Urothelium cell line (cell line): ENCODE results near the gene TMEM151A.
A peak's percentile ranks its signal among the peaks of the same experiment; 100 is the strongest.
"Not testable (repeated sequence)": the region's sequence is repeated elsewhere in the genome, so short reads cannot be mapped to it uniquely, and the experiment has no call there.

Experiments
- DNase-seq: peaks from one replicate; pipeline ENCODE4 v3.0.0; 2011; ENCODE audit warnings: low spot score, mixed read lengths
- FAIRE-seq: peaks from 2 replicates; lab custom pipeline; 2011; peaks lifted over from hg19 to GRCh38; lab: Jason Lieb, UNC

Gene TMEM151A

GRCh38 chr11:66267039-66267378 lies 24.7 kb upstream of the TMEM151A start:
- no peak for FAIRE-seq
- no peak for DNase-seq

- DNase-seq, result peak; percentile 77
- no peak for FAIRE-seq
Measured at GRCh38 chr11:66267379-66268243, 24.1 kb upstream of the TMEM151A start.

DNA sequence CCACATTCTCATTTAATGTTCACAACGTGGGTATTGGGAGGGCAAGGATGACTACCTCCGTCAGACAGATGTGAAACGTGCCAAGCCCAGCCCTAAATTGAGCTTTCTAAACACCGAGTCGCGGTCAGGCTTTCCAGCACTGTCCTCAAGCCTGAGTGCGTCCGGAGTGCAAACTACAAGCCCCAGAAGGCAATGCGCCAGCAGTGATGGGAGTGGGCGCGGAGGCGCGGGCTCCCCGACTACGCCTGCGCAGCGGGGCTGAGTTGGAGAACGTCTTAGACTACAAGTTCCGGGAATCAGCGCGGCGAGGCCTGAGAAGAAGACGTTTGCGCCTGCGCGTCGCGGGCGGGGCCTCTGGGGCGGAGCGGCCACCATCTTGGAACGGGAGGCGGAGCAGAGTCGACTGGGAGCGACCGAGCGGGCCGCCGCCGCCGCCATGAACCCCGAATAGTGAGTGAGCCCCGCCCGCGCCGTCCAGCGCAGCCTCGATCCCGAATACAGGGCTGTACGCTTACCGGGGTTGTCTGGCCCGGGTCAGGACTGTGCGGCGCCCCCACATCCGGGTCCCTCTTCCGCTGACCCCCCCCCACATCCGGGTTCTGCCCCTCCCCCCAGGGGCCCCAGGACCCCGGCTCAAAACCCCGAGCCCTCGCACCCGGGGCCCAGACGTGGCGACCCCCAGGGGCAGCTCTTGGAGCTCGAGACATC lies 23.3 kb upstream of the TMEM151A start, which contains the start of gene RAB1B:
Gene RAB1B (plus strand): TSS at position 396 of the 708 bp plus-strand sequence. CDS start 41 bp downstream, at position 437.
- FAIRE-seq (peak; percentile 85), DNase-seq (peak; percentile 99)

GRCh38 chr11:66268952-66269905 lies 22.5 kb upstream of the TMEM151A start:
- no peak for FAIRE-seq

DNA sequence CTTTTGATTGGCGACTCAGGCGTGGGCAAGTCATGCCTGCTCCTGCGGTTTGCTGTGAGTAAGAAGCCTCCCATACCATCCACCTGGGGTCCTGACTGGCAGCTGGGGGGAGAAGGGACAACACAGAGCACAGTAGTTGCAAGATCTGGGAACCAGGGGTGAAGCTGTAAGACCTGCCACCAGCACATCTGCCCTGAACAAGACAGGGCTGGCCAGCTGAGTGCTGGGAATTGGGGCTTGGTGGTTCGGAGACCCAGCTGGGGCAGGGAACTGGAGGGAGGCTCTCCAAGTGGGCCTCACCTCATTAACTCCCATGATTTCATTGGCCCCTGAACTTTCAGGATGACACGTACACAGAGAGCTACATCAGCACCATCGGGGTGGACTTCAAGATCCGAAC lies 19.9 kb upstream of the TMEM151A start:
- DNase-seq (no peak), FAIRE-seq (no peak)

More at GRCh38 chr11:66268952-66269905, 22.5 kb upstream of the TMEM151A start:
- DNase-seq, result peak; percentile 48

- no peak for FAIRE-seq
- DNase-seq, result no peak
Measured at GRCh38 chr11:66272596-66272995, 19.1 kb upstream of the TMEM151A start.

DNA sequence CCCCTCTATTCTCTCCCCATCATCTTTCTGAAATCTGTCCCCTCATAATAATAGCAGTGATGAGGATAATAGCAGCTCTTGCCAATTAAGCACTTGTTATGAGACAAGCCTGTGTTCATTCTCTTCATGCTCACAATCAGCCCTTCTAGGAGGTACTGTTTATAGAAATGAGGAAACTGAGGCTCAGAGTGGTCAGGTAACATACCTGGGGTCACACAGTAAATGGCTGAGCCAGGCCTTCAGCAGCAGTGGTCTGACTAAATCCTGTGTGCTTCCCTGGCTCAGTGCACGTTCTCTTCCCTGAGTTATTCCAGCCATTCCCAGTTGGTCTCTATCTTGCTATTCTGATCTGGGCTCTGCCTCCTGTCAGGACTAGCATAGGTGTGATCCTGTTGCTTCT lies 17.5 kb upstream of the TMEM151A start:
- no peak for FAIRE-seq
- DNase-seq, result no peak

- no peak for FAIRE-seq
- no peak for DNase-seq
Measured at GRCh38 chr11:66275396-66275795, 16.3 kb upstream of the TMEM151A start.

- no peak for DNase-seq
- no peak for FAIRE-seq
Measured at GRCh38 chr11:66275984-66276612, 15.6 kb upstream of the TMEM151A start.

DNA sequence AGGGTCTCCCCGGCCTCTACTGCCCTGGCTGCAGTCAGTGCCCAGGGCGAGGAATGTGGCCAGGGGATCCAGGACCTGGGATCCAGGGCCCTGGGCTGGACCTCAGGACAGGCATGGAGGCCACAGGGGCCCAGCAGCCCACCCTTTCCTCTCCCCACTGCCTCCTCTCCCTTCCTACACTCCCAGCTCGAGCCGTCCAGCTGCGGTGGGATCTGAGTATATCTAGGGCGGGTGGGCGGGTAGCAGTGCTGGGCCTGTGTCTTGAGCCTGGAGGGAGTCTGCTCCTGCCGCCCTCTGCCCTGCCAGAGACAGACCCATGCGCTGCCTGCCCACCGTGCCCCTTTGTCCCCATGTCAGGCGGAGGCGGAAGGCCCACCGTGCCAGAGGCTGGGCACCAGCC lies 15.1 kb upstream of the TMEM151A start:
- FAIRE-seq, DNase-seq: not testable (repeated sequence)

GRCh38 chr11:66277064-66277463 lies 14.6 kb upstream of the TMEM151A start:
- not testable (repeated sequence) for DNase-seq, FAIRE-seq

- DNase-seq, result no peak
- FAIRE-seq, result no peak
Measured at GRCh38 chr11:66277471-66278362, 14.0 kb upstream of the TMEM151A start, which contains the start of gene CNIH2. TSS of gene CNIH2 (plus strand) at chr11:66278175. CDS start at chr11:66278457, 282 bp downstream.

DNA sequence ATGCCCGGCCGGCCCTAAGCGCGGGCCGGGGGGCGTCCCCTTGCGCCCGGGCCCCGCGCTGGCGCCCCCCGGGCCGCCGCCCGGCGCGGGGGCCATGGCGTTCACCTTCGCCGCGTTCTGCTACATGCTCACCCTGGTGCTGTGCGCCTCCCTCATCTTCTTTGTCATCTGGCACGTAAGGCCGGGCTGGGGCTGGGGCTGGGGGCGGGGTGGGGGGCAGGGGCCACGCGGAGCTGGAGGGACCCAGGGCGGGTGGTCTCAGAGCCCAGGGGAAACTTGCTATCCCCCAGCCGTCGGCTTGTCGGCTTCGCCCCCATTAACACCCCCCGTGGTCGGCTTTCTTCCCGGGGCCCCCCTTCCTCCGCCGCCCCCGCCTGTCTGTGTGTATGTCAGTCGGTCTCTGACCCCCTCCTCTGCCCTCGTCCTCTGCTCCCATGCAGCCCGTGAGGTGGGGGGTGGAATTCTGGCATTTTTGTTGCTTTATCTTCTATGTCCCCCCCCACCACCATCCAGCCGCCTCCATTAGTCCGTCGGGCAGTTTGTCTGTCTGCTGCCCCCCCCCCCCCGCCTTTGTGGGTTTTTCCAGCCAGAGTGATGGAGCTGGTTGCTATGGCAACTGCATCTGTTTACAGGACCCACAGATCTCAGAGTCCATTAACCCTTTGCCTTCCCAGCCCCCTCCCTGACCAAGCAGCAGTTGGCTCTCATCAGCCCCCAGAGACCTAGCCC lies 13.2 kb upstream of the TMEM151A start:
- DNase-seq (no peak), FAIRE-seq (no peak)

- DNase-seq (no peak), FAIRE-seq (peak; percentile 13)
Measured at GRCh38 chr11:66279092-66279734, 12.5 kb upstream of the TMEM151A start.

DNA sequence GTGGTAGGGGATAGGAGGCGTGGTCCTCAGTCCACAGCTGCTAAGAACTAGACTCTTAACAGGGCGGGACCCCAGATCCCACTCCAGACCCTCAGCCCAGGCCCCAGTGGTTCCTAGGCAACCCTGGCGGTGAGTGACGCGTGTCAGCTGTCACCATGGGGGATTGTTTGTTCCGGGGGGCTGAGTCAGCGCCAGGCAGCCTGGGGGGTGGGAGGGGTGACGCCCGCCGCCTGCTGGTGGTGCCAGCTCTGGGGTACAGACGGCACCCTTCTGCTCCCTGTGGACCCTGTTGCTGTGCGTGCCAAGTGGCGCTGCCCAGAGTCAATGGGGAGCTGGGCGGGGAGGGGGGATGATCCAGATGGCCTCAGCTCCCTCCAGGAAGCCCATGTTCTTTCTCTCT lies 11.3 kb upstream of the TMEM151A start:
- FAIRE-seq (no peak), DNase-seq (no peak)

DNA sequence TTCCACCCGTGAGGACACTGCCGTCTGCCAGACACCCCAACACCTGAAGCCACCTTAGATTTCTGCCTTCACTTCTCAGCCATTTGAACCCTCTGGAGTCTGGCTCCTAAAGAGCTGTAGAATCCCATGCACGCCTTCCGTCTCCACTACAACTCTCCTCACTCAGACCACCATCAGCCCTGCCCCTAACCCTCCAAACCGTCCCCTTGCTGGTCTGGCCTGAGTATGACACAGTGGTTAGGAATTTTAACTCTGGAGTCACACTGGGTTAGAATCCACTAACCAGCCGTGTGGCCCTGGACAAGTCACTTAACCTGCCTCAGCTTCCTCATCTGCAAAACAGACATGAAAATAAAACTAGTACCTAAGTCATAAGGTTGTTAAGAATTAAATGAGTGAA lies 10.7 kb upstream of the TMEM151A start:
- no peak for DNase-seq
- FAIRE-seq, result no peak

DNA sequence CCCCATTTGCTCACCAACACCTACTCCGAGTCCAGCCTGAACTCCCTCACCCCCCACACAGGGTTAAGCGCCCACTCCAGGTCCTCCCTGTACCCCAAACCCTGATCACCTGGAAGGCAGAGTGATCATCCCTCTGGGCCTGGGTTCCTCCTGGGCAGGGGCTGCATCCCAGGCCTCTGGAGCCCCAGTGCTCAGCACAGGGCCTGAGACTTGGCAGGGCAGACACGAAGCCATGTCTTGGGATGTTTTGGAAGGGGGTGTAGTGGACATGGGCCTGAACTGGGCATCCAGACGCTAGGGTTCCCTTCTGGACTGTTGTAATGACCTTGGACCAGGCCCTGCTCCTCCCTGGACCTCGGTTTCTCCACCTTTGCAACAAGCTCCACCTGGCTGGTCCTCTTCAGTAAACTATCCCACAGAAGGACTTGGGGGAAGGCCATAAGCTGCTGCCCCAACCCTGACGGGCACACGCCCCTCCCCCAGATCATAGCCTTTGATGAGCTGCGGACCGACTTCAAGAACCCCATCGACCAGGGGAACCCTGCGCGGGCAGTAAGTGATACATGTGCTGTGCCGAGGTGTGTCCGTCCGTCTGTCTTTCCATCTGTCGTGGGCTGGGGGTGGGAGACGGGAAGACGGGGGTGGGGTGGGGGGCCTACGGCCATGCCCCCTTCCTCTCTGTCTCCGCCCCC lies 9.8 kb upstream of the TMEM151A start:
- DNase-seq (no peak), FAIRE-seq (no peak)
